ENCODE measurements around the gene VKORC1L1.
"Not testable (repeated sequence)": the region's sequence is repeated elsewhere in the genome, so short reads cannot be mapped to it uniquely, and the experiment has no call there.

DNA sequence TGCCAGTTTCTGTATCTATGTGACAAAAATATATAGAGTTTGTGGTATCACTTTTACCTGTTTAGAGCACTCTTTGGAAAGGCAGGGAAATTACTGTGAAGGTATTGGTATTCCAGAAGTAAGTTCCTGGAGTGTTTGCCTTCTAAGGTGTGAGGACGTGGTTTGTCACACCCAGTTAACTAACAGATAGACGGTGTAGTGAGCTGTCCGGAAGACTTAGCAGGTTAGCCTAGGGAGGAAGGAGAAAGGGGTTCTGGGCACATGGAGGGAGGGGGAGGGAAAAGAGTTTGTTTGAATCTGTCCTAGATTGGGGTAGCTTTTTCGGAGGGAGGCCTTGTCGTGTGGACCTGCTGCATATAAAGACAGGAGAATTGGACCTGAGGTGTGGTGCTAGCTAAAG lies 7.4 kb downstream of the VKORC1L1 start:
- TF ChIP-seq, protein P1, sequence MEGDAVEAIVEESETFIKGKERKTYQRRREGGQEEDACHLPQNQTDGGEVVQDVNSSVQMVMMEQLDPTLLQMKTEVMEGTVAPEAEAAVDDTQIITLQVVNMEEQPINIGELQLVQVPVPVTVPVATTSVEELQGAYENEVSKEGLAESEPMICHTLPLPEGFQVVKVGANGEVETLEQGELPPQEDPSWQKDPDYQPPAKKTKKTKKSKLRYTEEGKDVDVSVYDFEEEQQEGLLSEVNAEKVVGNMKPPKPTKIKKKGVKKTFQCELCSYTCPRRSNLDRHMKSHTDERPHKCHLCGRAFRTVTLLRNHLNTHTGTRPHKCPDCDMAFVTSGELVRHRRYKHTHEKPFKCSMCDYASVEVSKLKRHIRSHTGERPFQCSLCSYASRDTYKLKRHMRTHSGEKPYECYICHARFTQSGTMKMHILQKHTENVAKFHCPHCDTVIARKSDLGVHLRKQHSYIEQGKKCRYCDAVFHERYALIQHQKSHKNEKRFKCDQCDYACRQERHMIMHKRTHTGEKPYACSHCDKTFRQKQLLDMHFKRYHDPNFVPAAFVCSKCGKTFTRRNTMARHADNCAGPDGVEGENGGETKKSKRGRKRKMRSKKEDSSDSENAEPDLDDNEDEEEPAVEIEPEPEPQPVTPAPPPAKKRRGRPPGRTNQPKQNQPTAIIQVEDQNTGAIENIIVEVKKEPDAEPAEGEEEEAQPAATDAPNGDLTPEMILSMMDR (IDR thresholded peaks at IDR 0.05; ENCODE audit: low read length): not testable (repeated sequence)
- not testable (repeated sequence) for TF ChIP-seq EZH2 (optimal IDR thresholded peaks at IDR 0.05; ENCODE audit: low read depth, low read length); EZH2phosphoT487 (IDR thresholded peaks at IDR 0.05; ENCODE audit: low read length)

Measured in MM.1S (cell line).